Middle frontal gyrus (tissue), 1 donor: Measurements from ENCODE around the gene WASHC3.

Experiments
- DNase-seq: peaks from one replicate; pipeline ENCODE4 v3.0.0-alpha.2; 2015; ENCODE audit warnings: low spot score; ENCODE audit errors: extremely low spot score

WASHC3 gene

DNA sequence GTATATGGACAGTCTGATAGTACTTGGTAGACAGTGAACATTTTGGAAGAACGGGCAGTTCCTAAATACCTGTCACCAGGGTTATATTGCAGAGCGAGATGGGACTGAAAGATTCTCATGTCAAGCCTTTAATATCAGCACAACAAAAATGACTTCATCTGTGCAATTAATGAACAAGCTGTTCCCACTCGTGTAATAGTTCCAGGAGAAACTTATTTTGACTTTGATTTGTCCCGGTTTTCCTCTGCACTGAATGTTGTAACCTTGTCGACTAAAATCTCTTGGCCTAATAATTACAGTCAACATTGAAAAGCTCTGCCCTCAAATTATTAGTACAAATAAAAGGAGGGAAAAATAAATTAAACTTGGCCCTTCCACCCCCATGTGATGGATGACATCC lies 79.5 kb downstream of the WASHC3 start:
- DNase-seq: no peak

DNA sequence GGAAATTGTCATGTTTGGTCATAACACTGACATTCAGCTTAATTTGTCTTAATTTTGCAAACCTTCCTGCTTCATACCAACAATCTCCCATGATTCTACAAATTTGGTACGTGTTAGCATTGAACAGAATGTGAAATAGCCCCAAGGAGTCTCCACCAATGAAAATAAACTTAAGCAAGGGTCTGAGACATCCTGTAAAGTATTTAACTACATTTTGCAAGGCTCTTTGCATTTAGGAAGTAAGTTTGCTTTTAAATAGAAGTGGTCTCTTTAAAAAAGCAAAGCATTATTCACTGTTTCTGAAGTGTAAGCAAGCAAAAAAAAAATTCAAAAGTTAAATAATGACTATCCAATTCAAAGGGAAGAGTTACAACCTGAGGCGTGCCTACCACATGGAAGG lies 79.9 kb downstream of the WASHC3 start:
- DNase-seq: no peak

DNA sequence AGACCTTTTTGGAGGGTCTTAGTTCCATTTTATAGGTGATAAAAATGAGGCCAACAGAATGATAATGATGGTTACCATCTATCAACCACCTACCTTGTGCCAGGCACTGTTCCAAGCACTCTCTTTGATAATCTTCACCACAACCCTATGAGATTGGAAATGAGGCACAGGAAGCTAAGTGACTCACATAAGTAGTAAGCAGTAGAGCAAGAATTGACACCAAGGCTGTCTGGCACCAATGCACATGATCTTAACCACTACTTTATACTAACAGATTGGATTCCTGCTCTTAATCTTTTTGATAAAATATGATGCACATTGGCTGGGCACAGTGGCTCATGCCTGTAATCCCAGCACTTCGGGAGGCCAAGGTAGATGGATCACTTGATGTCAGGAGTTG lies 93.0 kb downstream of the WASHC3 start:
- DNase-seq: no peak

DNA sequence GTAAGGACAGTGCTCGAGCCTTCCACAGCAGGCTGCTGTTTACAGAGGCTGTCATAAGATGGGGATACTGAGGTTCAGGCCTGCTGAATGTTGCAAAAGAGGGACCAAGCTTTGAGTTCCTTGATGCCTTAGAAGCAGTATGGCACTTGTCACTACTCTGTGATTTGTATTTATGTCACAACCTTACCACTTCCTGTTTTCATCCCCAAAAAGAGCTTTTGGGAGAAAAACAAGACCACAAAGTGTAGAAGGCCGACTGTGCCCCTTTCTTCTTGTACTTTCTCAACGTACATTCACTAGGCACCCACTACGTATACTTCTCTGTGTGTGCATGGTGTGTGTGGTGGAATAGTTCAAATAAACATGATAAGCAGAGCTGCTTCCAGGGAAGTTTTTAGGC lies 94.3 kb downstream of the WASHC3 start:
- no peak for DNase-seq

DNA sequence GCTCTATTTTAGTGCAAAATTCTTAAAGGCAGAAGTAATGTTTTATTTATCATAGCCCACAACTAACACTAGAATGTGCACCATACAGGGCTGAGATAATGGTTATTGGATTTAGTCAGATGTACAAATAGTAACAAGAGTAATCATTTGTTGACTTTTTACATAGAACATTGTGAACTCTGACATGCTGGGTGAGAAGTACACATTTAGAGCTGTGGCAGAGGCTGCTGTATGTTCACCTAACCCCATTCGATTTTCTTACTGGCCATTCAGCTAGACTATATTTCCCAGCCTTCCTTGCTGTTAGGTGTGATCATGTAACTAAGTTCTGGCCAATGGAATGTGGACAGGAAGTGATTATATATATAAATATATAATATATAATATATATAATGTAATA lies 95.3 kb downstream of the WASHC3 start:
- no peak for DNase-seq

DNA sequence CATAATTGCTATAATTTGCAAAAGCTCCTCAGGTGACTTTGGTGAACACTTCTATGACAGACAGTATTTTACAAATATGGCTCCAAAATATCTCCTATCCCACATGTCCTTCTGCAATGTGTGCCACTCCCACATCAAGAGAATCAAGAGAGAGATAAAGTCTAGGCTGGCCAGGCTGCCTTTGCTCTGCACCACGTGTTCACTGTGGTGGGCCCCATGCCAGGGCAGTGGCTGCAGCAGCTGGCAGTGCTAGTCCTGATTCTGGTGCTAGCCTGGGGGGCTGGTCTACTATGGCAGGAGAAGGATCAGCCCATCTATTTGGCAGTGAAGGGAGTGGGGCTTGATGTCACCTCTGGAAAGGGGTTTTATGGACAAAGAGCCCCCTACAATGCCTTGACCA lies 98.1 kb downstream of the WASHC3 start:
- DNase-seq: no peak
